SK-N-SH (cell line): ENCODE data around the gene TLN1.

Experiments used
- CTCF ChIP-seq: fragments of 200-600 bp; sonication (generic); IDR thresholded peaks from 2 replicates; pipeline ENCODE4 v1.6.1; 2017; ENCODE audit warnings: antibody characterized with exemption, mild to moderate bottlenecking, moderate library complexity
- JUND ChIP-seq: IDR thresholded peaks from 2 replicates; pipeline ENCODE4 v1.4.0; 2012
- MAX ChIP-seq: IDR thresholded peaks from 2 replicates; pipeline ENCODE4 v1.4.0; 2012; ENCODE audit warnings: low read depth
- POLR2AphosphoS5 ChIP-seq: IDR thresholded peaks from 2 replicates; pipeline ENCODE4 v1.6.1; 2012; ENCODE audit warnings: low read depth, low read length
- RAD21 ChIP-seq: IDR thresholded peaks from 2 replicates; pipeline ENCODE4 v1.6.1; 2012; ENCODE audit warnings: mild to moderate bottlenecking, low read length
- RXRA ChIP-seq: IDR thresholded peaks from 2 replicates; pipeline ENCODE4 v1.4.0; 2012; ENCODE audit warnings: low read depth, mild to moderate bottlenecking, borderline replicate concordance
- SMC3 ChIP-seq: IDR thresholded peaks from 2 replicates; pipeline ENCODE4 v1.6.1; 2012; ENCODE audit warnings: low read depth, low read length, improper control_type of control experiment
- TAF1 ChIP-seq: IDR thresholded peaks from 2 replicates; pipeline ENCODE4 v1.6.1; 2012; ENCODE audit warnings: low read depth, mild to moderate bottlenecking, low read length, moderate library complexity, borderline replicate concordance
- ZBTB33 ChIP-seq: IDR thresholded peaks from 2 replicates; pipeline ENCODE4 v1.4.0; 2012; ENCODE audit warnings: low read depth, borderline replicate concordance
- TF ChIP-seq, protein P1 (sequence below): fragments of 150-350 bp; IDR thresholded peaks from 2 replicates; pipeline ENCODE4 v1.6.1; 2017; ENCODE audit warnings: antibody characterized with exemption, low read length, low read depth, borderline replicate concordance

DNA sequence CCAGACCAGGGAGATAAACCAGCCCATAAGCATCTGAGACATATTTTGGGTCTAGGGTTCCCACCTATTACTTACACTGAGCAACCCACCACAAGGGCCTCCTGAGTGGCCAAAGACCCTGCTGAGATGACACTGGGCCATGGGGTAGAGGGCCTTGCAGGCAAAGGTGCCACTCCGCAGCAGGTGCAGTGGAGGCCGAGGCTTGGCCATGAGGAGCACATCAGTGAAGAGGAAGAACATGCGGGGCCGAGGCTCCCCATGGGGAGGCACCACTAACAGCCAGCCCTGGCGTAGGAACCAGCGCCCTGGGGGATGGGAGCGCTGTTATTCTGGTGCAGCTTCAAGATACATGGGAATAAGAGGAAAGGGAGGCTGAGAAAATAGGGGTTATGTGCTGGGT is 69.6 kb downstream of the TLN1 start:
- TF ChIP-seq CTCF (no peak), MAX (no peak), POLR2AphosphoS5 (no peak), SMC3 (no peak), RAD21 (no peak), JUND (no peak), TAF1 (no peak), RXRA (no peak), ZBTB33 (no peak)
- TF ChIP-seq, protein P1, sequence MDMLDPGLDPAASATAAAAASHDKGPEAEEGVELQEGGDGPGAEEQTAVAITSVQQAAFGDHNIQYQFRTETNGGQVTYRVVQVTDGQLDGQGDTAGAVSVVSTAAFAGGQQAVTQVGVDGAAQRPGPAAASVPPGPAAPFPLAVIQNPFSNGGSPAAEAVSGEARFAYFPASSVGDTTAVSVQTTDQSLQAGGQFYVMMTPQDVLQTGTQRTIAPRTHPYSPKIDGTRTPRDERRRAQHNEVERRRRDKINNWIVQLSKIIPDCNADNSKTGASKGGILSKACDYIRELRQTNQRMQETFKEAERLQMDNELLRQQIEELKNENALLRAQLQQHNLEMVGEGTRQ, result no peak
